SJCRH30 (cell line): ENCODE results near the gene ST3GAL3. TPM values are rescaled to one million over a fixed set of nuclear protein-coding genes. Genes with fewer than 3 reads are reported as not detected.

Experiments used
- DNase-seq, 2 experiments: peaks; one replicate each; pipeline ENCODE4 v3.0.0-alpha.2; 2015 to 2020
- H3K27ac ChIP-seq: fragments of 250-450 bp; sonication (Bioruptor Pico); 2 replicates; pipeline ENCODE4 v1.5.1; 2020; ENCODE audit warnings: mild to moderate bottlenecking, moderate library complexity
- H3K27me3 ChIP-seq: fragments of 250-450 bp; sonication (Bioruptor Pico); 2 replicates; pipeline ENCODE4 v1.5.1; 2020; ENCODE audit warnings: mild to moderate bottlenecking, moderate library complexity
- H3K36me3 ChIP-seq: fragments of 250-450 bp; sonication (Bioruptor Pico); 2 replicates; pipeline ENCODE4 v1.5.1; 2020; ENCODE audit warnings: mild to moderate bottlenecking, moderate library complexity
- H3K4me1 ChIP-seq: fragments of 250-450 bp; sonication (Bioruptor Pico); 2 replicates; pipeline ENCODE4 v1.5.1; 2020; ENCODE audit warnings: mild to moderate bottlenecking, moderate library complexity
- H3K4me3 ChIP-seq: fragments of 250-450 bp; sonication (Bioruptor Pico); 2 replicates; pipeline ENCODE4 v1.5.1; 2020; ENCODE audit warnings: mild to moderate bottlenecking, moderate library complexity
- H3K9me3 ChIP-seq: fragments of 250-450 bp; sonication (Bioruptor Pico); replicated peaks from 2 replicates; pipeline ENCODE4 v1.5.1; 2020; ENCODE audit warnings: mild to moderate bottlenecking, moderate library complexity
- total RNA-seq: library from RNA; depleted of rRNA; stranded (reverse); fragments of >200 nt; shearing (Covaris generic); gene quantifications from 2 replicates; pipeline ENCODE4 v1.2.3, GENCODE V29; 2014

ST3GAL3 gene
- total RNA-seq, 1 experiment from 2014 or later = 10.5 TPM

- DNase-seq = no peak
- Histone ChIP-seq H3K27me3 (no peaks in the 10 kb centered on the region), H3K27ac (peak overlapping the region; percentile 99), H3K9me3 (no peaks in the 10 kb centered on the region), H3K36me3 (no peaks in the 10 kb centered on the region), H3K4me1 (no peaks in the 10 kb centered on the region; the same call in 1 of the 2 replicates), H3K4me3 (peak overlapping the region; percentile 69)
These were observed 239.9 kb downstream of the ST3GAL3 start for GRCh38 chr1:43947061-43947873.

- no peak overlapping the region for H3K27ac ChIP-seq
These were observed 240.6 kb downstream of the ST3GAL3 start for GRCh38 chr1:43947874-43948437.

DNA sequence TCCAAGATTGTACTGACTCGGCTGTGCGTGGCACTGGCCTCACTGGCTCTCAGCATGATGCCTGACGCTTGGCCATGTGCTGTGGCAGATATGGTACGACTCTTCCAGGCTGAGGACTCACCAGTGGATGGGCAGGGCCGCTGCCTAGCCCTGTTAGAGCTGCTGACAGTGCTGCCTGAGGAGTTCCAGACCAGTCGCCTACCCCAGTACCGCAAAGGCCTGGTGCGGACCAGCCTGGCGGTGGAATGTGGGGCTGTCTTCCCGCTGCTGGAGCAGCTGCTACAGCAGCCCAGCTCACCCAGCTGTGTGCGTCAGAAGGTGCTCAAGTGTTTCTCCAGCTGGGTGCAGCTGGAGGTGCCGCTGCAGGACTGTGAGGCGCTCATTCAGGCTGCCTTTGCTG, 242.3 kb downstream of the ST3GAL3 start:
- no peak for DNase-seq
- H3K27me3 ChIP-seq = no peaks in the 10 kb centered on the region
- H3K4me1 ChIP-seq = no peaks in the 10 kb centered on the region; the same call in 1 of the 2 replicates
- H3K36me3 ChIP-seq = no peaks in the 10 kb centered on the region
- H3K9me3 ChIP-seq = no peaks in the 10 kb centered on the region
- no peak overlapping the region for H3K27ac ChIP-seq
- H3K4me3 ChIP-seq = no peak overlapping the region

More at GRCh38 chr1:43947874-43948437, 240.6 kb downstream of the ST3GAL3 start:
- Histone ChIP-seq H3K9me3 (no peaks in the 10 kb centered on the region), H3K4me3 (peak overlapping the region; percentile 69), H3K27me3 (no peaks in the 10 kb centered on the region), H3K4me1 (no peaks in the 10 kb centered on the region; the same call in 1 of the 2 replicates), H3K36me3 (no peaks in the 10 kb centered on the region)
- no peak for DNase-seq

- Histone ChIP-seq H3K27me3 (no peaks in the 10 kb centered on the region), H3K36me3 (no peaks in the 10 kb centered on the region), H3K4me3 (no peak overlapping the region), H3K4me1 (no peaks in the 10 kb centered on the region; the same call in 1 of the 2 replicates), H3K9me3 (no peaks in the 10 kb centered on the region), H3K27ac (no peak overlapping the region)
- no peak for DNase-seq
These were observed 244.0 kb downstream of the ST3GAL3 start for GRCh38 chr1:43951021-43951985.

- DNase-seq = peak; percentile 27 to 30
- H3K9me3 ChIP-seq = no peaks in the 10 kb centered on the region
- H3K4me1 ChIP-seq = no peaks in the 10 kb centered on the region; the same call in 1 of the 2 replicates
These were observed 245.5 kb downstream of the ST3GAL3 start for GRCh38 chr1:43952731-43953346.

GRCh38 chr1:43953361-43953760, 246.0 kb downstream of the ST3GAL3 start:
- Histone ChIP-seq H3K9me3 (no peaks in the 10 kb centered on the region), H3K27ac (no peak overlapping the region), H3K4me1 (no peaks in the 10 kb centered on the region; the same call in 1 of the 2 replicates), H3K4me3 (no peak overlapping the region), H3K36me3 (0 out of 2 replicates have a peak, but pooled peaks cover 2% of the 10 kb centered on the region), H3K27me3 (no peaks in the 10 kb centered on the region)
- DNase-seq = no peak

More at GRCh38 chr1:43952731-43953346, 245.5 kb downstream of the ST3GAL3 start:
- no peaks in the 10 kb centered on the region for H3K27me3 ChIP-seq
- no peak overlapping the region for H3K27ac ChIP-seq
- H3K4me3 ChIP-seq = no peak overlapping the region
- 0 out of 2 replicates have a peak, but pooled peaks cover 2% of the 10 kb centered on the region for H3K36me3 ChIP-seq

- H3K27ac ChIP-seq = no peak overlapping the region
- 0 out of 2 replicates have a peak, but pooled peaks cover 2% of the 10 kb centered on the region for H3K36me3 ChIP-seq
These were observed 246.7 kb downstream of the ST3GAL3 start for GRCh38 chr1:43954036-43954435.

DNA sequence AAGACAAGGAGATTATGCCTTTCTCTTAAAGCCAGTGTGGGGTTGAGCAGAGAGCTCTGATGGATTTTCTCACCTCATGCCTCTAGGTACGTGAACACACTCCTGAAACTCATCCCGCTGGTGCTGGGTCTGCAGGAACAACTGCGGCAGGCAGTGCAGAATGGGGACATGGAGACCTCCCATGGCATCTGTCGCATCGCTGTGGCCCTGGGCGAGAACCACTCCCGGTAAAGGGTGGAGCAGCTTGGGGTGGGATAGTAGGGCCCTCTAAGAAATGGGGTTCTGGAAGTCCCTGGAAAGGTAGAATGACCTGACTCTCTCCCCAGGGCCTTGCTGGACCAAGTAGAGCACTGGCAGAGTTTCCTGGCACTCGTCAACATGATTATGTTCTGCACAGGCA, 248.9 kb downstream of the ST3GAL3 start:
- no peak for DNase-seq
- H3K27me3 ChIP-seq = no peaks in the 10 kb centered on the region
- no peak overlapping the region for H3K4me3 ChIP-seq
- H3K9me3 ChIP-seq = no peaks in the 10 kb centered on the region
- no peak overlapping the region for H3K27ac ChIP-seq
- H3K36me3 ChIP-seq = 0 out of 2 replicates have a peak, but pooled peaks cover 2% of the 10 kb centered on the region
- no peaks in the 10 kb centered on the region for H3K4me1 ChIP-seq

More at GRCh38 chr1:43954036-43954435, 246.7 kb downstream of the ST3GAL3 start:
- Histone ChIP-seq H3K4me1 (no peaks in the 10 kb centered on the region), H3K27me3 (no peaks in the 10 kb centered on the region), H3K9me3 (no peaks in the 10 kb centered on the region), H3K4me3 (no peak overlapping the region)
- no peak for DNase-seq

GRCh38 chr1:43957407-43958040, 250.2 kb downstream of the ST3GAL3 start:
- no peak for DNase-seq
- Histone ChIP-seq H3K4me3 (no peak overlapping the region), H3K36me3 (0 out of 2 replicates have a peak, but pooled peaks cover 2% of the 10 kb centered on the region), H3K27me3 (no peaks in the 10 kb centered on the region), H3K9me3 (no peaks in the 10 kb centered on the region), H3K4me1 (no peaks in the 10 kb centered on the region), H3K27ac (no peak overlapping the region)

DNA sequence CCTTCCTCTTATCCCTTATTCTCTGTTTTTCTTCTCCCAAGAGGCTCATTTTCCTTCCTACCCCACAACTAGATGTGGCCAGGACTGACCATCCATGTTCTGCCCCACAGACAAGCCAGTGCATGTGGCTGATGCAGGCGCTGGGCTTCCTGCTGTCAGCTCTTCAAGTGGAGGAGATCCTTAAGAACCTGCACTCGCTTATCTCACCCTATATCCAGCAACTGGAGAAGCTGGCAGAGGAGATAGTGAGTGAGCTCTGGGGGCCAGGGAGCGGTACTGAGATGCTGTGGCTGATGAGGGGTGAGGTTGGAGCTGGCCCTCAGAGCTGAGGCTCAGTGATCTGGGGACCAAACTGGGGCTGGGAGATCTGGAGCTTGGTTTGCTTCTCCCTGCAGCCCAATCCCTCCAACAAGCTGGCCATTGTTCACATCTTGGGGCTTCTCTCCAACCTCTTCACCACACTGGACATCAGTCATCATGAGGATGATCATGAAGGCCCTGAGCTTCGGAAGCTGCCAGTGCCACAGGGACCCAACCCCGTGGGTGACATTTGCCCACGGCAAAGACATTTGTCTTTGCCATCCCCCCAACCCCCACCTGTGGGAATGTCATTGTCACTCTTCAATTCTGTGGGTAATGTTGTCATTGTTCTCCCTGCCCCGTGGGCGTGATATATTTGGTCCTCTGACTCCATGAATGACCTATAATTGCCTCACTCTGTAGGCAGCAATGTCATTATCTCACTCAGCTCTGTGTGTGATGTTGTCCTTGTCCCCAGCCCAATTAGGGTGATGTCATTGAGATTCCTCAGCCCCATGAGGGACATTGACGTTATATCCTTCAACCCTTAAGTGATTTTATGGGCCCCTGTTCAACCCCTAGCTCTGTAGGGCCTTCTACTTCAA, 251.3 kb downstream of the ST3GAL3 start:
- no peak for DNase-seq
- Histone ChIP-seq H3K4me3 (no peak overlapping the region), H3K4me1 (no peaks in the 10 kb centered on the region), H3K27me3 (no peaks in the 10 kb centered on the region), H3K27ac (no peak overlapping the region), H3K36me3 (0 out of 2 replicates have a peak, but pooled peaks cover 2% of the 10 kb centered on the region), H3K9me3 (no peaks in the 10 kb centered on the region)

GRCh38 chr1:43960798-43961197, 253.5 kb downstream of the ST3GAL3 start:
- Histone ChIP-seq H3K27me3 (no peaks in the 10 kb centered on the region), H3K4me3 (no peak overlapping the region), H3K9me3 (no peaks in the 10 kb centered on the region), H3K27ac (no peak overlapping the region), H3K4me1 (no peaks in the 10 kb centered on the region), H3K36me3 (0 out of 2 replicates have a peak, but pooled peaks cover 2% of the 10 kb centered on the region)
- no peak for DNase-seq

DNA sequence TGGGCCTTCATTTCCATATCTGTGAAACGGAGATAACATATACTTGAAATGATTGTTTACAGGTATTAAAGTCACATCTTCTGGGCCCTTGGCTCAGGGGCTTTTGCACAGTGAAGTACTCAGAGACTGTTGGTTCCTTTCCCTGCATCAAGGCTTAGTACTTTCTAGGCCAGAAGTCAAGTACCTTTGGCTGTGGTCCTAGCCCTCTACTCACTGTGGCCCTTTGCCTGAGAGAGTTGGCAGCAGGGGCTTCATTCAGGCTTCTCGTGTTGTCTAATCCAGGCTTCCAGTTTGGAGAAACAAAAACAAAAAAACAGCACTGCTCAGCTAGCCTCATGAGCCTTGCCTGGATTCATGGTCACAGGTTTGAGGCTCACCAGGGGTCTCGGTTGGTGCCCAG, 254.4 kb downstream of the ST3GAL3 start:
- H3K4me3 ChIP-seq = no peak overlapping the region
- no peak for DNase-seq
- no peaks in the 10 kb centered on the region for H3K9me3 ChIP-seq
- no peak overlapping the region for H3K27ac ChIP-seq
- H3K36me3 ChIP-seq = 0 out of 2 replicates have a peak, but pooled peaks cover 2% of the 10 kb centered on the region
- no peaks in the 10 kb centered on the region for H3K4me1 ChIP-seq
- H3K27me3 ChIP-seq = no peaks in the 10 kb centered on the region

GRCh38 chr1:43962324-43962723, 255.0 kb downstream of the ST3GAL3 start:
- Histone ChIP-seq H3K4me3 (no peak overlapping the region), H3K4me1 (no peaks in the 10 kb centered on the region), H3K27me3 (no peaks in the 10 kb centered on the region), H3K36me3 (0 out of 2 replicates have a peak, but pooled peaks cover 2% of the 10 kb centered on the region), H3K9me3 (no peaks in the 10 kb centered on the region), H3K27ac (no peak overlapping the region)
- no peak for DNase-seq
